ENCODE measurements around the gene DARS1.

Gene DARS1

DNA sequence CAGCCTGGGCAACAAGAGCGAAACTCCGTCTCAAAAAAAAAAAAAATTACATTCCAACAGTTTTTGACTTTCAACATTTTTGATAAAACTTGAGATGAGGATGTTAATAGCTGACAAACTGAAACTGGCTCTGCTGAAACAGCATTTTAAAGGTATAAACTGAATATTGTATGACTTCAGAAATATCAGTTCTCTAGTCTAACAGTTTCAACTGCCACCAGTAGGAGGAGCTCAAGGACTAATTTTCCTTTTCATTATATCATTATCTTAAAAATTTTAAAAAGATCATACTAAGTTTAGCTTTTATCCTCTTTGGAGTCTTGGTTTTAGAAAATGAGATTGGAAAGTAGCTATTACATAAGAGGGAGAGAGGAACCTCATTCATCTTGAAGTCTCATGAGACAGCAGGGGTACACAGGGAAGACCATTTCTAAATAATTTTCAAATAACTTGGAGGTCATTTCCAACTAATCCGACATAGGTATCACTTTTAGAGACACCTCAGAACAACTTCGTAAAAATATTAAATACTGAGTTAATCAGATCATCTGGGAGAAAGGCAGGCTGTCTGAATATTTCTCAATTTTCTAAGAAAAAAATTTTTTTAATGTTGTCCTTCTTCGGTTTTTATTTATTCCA is 71.6 kb downstream of the DARS1 start:
- DNase-seq (ENCODE audit: low read depth) = peak; percentile 67
- no peak overlapping the region for H3K4me3 ChIP-seq (replicated peaks; ENCODE audit: low read depth, low read length)
- TF ChIP-seq, protein P1, sequence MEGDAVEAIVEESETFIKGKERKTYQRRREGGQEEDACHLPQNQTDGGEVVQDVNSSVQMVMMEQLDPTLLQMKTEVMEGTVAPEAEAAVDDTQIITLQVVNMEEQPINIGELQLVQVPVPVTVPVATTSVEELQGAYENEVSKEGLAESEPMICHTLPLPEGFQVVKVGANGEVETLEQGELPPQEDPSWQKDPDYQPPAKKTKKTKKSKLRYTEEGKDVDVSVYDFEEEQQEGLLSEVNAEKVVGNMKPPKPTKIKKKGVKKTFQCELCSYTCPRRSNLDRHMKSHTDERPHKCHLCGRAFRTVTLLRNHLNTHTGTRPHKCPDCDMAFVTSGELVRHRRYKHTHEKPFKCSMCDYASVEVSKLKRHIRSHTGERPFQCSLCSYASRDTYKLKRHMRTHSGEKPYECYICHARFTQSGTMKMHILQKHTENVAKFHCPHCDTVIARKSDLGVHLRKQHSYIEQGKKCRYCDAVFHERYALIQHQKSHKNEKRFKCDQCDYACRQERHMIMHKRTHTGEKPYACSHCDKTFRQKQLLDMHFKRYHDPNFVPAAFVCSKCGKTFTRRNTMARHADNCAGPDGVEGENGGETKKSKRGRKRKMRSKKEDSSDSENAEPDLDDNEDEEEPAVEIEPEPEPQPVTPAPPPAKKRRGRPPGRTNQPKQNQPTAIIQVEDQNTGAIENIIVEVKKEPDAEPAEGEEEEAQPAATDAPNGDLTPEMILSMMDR (IDR thresholded peaks at IDR 0.05; ENCODE audit: low read length, missing control alignments) = peak; percentile 70

DNA sequence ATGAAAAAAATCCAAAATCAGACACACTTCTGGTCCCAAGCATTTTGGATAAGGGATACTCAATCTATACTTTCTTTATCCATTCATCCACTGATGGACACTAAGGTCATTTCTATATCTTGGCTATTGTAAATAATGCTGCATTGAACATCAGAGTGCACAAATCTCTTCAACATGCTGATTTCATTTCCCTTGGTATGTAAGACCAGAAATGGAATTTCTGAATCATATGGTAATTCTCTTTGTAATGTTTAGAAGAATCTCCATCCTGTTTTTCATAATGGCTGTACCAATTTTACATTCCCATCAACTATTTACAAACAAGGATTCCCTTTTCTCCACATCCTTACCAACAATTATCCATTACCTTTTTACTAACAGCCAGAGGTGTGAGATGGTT is 75.5 kb downstream of the DARS1 start:
- TF ChIP-seq, protein P1 (IDR thresholded peaks at IDR 0.05; ENCODE audit: low read length, missing control alignments) = no peak
- peak; percentile 48 for DNase-seq (ENCODE audit: low read depth)
- no peak overlapping the region for H3K4me3 ChIP-seq (replicated peaks; ENCODE audit: low read depth, low read length)

DNA sequence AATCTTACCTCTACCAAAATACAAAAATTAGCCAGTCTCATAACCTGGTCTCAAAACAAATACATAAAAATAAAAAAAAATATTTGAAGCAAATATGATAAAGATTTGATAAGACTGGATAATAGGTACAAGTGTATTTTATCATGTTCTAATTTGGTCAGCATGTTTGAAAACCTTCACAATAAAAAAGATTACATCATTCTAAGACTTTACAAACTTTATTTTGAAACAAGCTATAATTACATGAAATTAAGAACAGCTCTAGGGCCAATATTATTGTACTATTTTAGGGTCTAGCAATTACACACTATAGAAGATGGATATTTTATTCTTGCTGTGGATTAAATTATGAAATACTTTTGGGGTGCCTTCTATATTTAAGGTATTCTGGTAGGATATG is 79.7 kb downstream of the DARS1 start:
- no peak overlapping the region for H3K4me3 ChIP-seq (replicated peaks; ENCODE audit: low read depth, low read length)
- TF ChIP-seq, protein P1 (IDR thresholded peaks at IDR 0.05; ENCODE audit: low read length, missing control alignments) = no peak
- DNase-seq (ENCODE audit: low read depth) = no peak

- peak; percentile 74 for DNase-seq (ENCODE audit: low read depth)
- H3K4me3 ChIP-seq (replicated peaks; ENCODE audit: low read depth, low read length) = no peak overlapping the region
- TF ChIP-seq, protein P1 (IDR thresholded peaks at IDR 0.05; ENCODE audit: low read length, missing control alignments) = no peak
Measured at GRCh38 chr2:135904341-135904989, 81.0 kb downstream of the DARS1 start.

DNA sequence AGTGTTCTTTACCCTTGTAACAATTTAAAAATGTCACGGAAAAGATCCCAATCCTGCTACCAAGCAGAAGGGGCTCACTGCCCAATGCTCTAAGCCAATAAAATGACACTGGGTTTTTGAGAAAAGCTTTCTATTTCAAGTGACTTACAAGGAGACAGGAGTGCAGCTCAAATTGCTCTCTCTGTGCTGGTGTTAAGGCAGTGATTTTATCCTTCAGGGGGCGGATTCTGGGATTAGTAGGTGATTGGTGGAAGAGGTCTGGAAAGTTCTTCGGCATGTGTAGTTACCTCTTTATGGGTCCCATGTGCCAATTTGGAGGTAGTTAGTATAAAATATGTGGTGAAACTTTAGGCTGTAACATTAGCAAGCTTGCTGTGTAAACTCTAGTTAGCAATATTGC is 81.8 kb downstream of the DARS1 start:
- no peak for DNase-seq (ENCODE audit: low read depth)
- no peak overlapping the region for H3K4me3 ChIP-seq (replicated peaks; ENCODE audit: low read depth, low read length)
- TF ChIP-seq, protein P1 (IDR thresholded peaks at IDR 0.05; ENCODE audit: low read length, missing control alignments) = no peak

- TF ChIP-seq, protein P1 (IDR thresholded peaks at IDR 0.05; ENCODE audit: low read length, missing control alignments) = no peak
Measured at GRCh38 chr2:135899567-135899966, 85.9 kb downstream of the DARS1 start.

More at GRCh38 chr2:135899567-135899966, 85.9 kb downstream of the DARS1 start:
- no peak overlapping the region for H3K4me3 ChIP-seq (replicated peaks; ENCODE audit: low read depth, low read length)
- no peak for DNase-seq (ENCODE audit: low read depth)

All from fibroblast of pulmonary artery (primary cell).